Testis (tissue), 2 donors: ENCODE results near the gene DHRS4.
"Not testable (repeated sequence)": the region's sequence is repeated elsewhere in the genome, so short reads cannot be mapped to it uniquely, and the experiment has no call there.

Source experiments
- POLR2A ChIP-seq: fragments of 450-650 bp; IDR thresholded peaks from one replicate; pipeline ENCODE4 v1.6.1; 2017; ENCODE audit warnings: antibody characterized with exemption, mild to moderate bottlenecking, moderate library complexity
- TF ChIP-seq, protein P1 (sequence below), 3 experiments: fragments of 450-650 bp in 2 of 3; fragments of 200-600 bp in 1 of 3; sonication (generic) in 1 of 3; IDR thresholded peaks; one replicate each; pipeline ENCODE4 v1.5.1; 2016 to 2019; ENCODE audit warnings: antibody characterized with exemption in 3 of 3, mild to moderate bottlenecking in 2 of 3, moderate library complexity in 1 of 3

DNA sequence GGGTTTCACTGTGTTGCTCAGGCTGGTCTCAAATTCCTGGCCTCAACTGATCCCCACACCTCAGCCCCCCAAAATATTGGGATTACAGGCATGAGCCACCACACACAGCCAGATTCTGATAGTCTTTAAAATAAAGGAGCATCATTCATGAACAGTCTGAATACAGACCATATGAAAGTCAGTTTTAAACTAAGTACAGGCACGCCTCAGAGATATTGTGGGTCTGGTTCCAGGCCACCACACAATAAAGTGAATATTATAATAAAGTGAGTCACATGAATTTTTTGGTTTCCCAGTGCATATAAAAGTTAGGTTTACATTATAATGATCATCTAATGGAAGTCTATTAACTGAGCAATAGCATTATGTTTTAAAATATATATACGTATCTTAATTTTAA is 43.3 kb downstream of the DHRS4 start:
- TF ChIP-seq, protein P1, sequence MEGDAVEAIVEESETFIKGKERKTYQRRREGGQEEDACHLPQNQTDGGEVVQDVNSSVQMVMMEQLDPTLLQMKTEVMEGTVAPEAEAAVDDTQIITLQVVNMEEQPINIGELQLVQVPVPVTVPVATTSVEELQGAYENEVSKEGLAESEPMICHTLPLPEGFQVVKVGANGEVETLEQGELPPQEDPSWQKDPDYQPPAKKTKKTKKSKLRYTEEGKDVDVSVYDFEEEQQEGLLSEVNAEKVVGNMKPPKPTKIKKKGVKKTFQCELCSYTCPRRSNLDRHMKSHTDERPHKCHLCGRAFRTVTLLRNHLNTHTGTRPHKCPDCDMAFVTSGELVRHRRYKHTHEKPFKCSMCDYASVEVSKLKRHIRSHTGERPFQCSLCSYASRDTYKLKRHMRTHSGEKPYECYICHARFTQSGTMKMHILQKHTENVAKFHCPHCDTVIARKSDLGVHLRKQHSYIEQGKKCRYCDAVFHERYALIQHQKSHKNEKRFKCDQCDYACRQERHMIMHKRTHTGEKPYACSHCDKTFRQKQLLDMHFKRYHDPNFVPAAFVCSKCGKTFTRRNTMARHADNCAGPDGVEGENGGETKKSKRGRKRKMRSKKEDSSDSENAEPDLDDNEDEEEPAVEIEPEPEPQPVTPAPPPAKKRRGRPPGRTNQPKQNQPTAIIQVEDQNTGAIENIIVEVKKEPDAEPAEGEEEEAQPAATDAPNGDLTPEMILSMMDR (IDR thresholded peaks at IDR 0.05): not testable (repeated sequence)
- not testable (repeated sequence) for TF ChIP-seq POLR2A
